Activated CD8-positive, alpha-beta T cell treated with anti-CD3 and anti-CD28 coated beads for 36 hours (primary cell): ENCODE data around the gene GLTP. TPM values are rescaled to one million over a fixed set of nuclear protein-coding genes. Genes with fewer than 3 reads are reported as not detected.

Experiments used
- ATAC-seq: fragments of 200-7000 bp; cut with Tn5 transposase; one replicate; pipeline ENCODE4 v1.10.0; 2021; ENCODE audit warnings: mild to moderate bottlenecking, moderate library complexity
- CTCF ChIA-PET: fragments of 350-600 bp; sonication (Branson Sonifier 250); formaldehyde crosslinking; loops from one replicate; lab custom pipeline; 2021; ENCODE audit warnings: antibody characterized with exemption; lab: Charles Lee
- POLR2A ChIA-PET: fragments of 350-600 bp; sonication (Branson Sonifier 250); formaldehyde crosslinking; loops from one replicate; lab custom pipeline; 2021; ENCODE audit warnings: antibody characterized with exemption; lab: Charles Lee
- DNase-seq: peaks from one replicate; pipeline ENCODE4 v3.0.0-alpha.2; 2020
- H3K27ac Mint-ChIP-seq: one replicate; pipeline ENCODE4 v1.8.0; 2021; ENCODE audit warnings: mild to moderate bottlenecking, mixed read lengths
- H3K27me3 Mint-ChIP-seq: one replicate; pipeline ENCODE4 v1.8.0; 2021; ENCODE audit warnings: mixed read lengths
- H3K36me3 Mint-ChIP-seq: one replicate; pipeline ENCODE4 v1.8.0; 2021; ENCODE audit warnings: low read depth, mixed read lengths
- H3K4me1 Mint-ChIP-seq: one replicate; pipeline ENCODE4 v1.8.0; 2021; ENCODE audit warnings: low read depth, mixed read lengths
- H3K4me3 Mint-ChIP-seq: one replicate; pipeline ENCODE4 v1.8.0; 2021; ENCODE audit warnings: mild to moderate bottlenecking, moderate library complexity, mixed read lengths
- H3K9me3 Mint-ChIP-seq: one replicate; pipeline ENCODE4 v1.8.0; 2021; ENCODE audit warnings: mixed read lengths
- CTCF ChIP-seq: fragments of 200-600 bp; IDR thresholded peaks from one replicate; pipeline ENCODE4 v1.8.0; 2022; ENCODE audit warnings: antibody characterized with exemption, mild to moderate bottlenecking
- intact Hi-C: fragments of 100-400 bp; cut with micrococcal nuclease; formaldehyde crosslinking; loops from one replicate; pipeline ENCODE4 v1.10.0; 2022
- total RNA-seq, 2 experiments: library from RNA; stranded (reverse); gene quantifications; one replicate each; pipeline ENCODE4 v1.2.3, GENCODE V29; 2021

The GLTP gene
- total RNA-seq, 2 experiments from 2014 or later = 19.9 to 21.2 TPM

GRCh38 chr12:109871668-109872314 lies 8.6 kb downstream of the GLTP start:
- TF ChIP-seq CTCF = no peak
- H3K4me3 Mint-ChIP-seq = no peak overlapping the region
- peaks cover 18% of the 10 kb centered on the region for H3K4me1 Mint-ChIP-seq
- POLR2A ChIA-PET = no interaction called here
- H3K27ac Mint-ChIP-seq = peak overlapping the region; percentile 23
- ATAC-seq (no peak), DNase-seq (no peak)
- H3K9me3 Mint-ChIP-seq = no peaks in the 10 kb centered on the region
- no peaks in the 10 kb centered on the region for H3K27me3 Mint-ChIP-seq
- no peaks in the 10 kb centered on the region for H3K36me3 Mint-ChIP-seq
- CTCF ChIA-PET = interaction anchor here (4.7 kb wide), 1 partner anchor 27 kb away, joined by 15 read pairs; no protein-coding TSS in a partner anchor
- intact Hi-C loops = no loop called here

GRCh38 chr12:109870648-109871047 lies 9.7 kb downstream of the GLTP start:
- intact Hi-C loops = no loop called here
- TF ChIP-seq CTCF = no peak
- Mint-ChIP-seq H3K4me3 (no peak overlapping the region), H3K27ac (no peak overlapping the region), H3K36me3 (no peaks in the 10 kb centered on the region), H3K27me3 (no peaks in the 10 kb centered on the region), H3K9me3 (no peaks in the 10 kb centered on the region), H3K4me1 (peaks cover 19% of the 10 kb centered on the region)
- no peak for ATAC-seq
- no peak for DNase-seq
- ChIA-PET CTCF (interaction anchor here (4.7 kb wide), 1 partner anchor 26 kb away, joined by 15 read pairs; no protein-coding TSS in a partner anchor), POLR2A (no interaction called here)

GRCh38 chr12:109868182-109869051 lies 11.9 kb downstream of the GLTP start:
- Mint-ChIP-seq H3K27ac (no peak overlapping the region), H3K27me3 (no peaks in the 10 kb centered on the region), H3K4me1 (peaks cover 30% of the 10 kb centered on the region), H3K4me3 (no peak overlapping the region), H3K36me3 (no peaks in the 10 kb centered on the region), H3K9me3 (no peaks in the 10 kb centered on the region)
- CTCF ChIA-PET = interaction anchor here (1.3 to 2.5 kb wide), 3 partner anchors 15 to 63 kb away, joined by 3 to 10 read pairs (median 6); no protein-coding TSS in a partner anchor
- no peak for ATAC-seq
- TF ChIP-seq CTCF = no peak
- intact Hi-C loops = no loop called here
- POLR2A ChIA-PET = no interaction called here
- no peak for DNase-seq

GRCh38 chr12:109864916-109865315 lies 15.4 kb downstream of the GLTP start:
- H3K9me3 Mint-ChIP-seq = no peaks in the 10 kb centered on the region
- TF ChIP-seq CTCF = no peak
- ChIA-PET POLR2A (no interaction called here), CTCF (interaction anchor here (1.0 to 3.6 kb wide), 3 partner anchors 12 to 90 kb away, joined by 3 to 22 read pairs (median 7); no protein-coding TSS in a partner anchor)
- intact Hi-C loops = no loop called here
- H3K27ac Mint-ChIP-seq = peak overlapping the region; percentile 25
- no peak for DNase-seq
- H3K4me1 Mint-ChIP-seq = peaks cover 23% of the 10 kb centered on the region
- no peaks in the 10 kb centered on the region for H3K36me3 Mint-ChIP-seq
- no peak overlapping the region for H3K4me3 Mint-ChIP-seq
- H3K27me3 Mint-ChIP-seq = no peaks in the 10 kb centered on the region
- no peak for ATAC-seq
